Measurements from ENCODE around the gene RASGRF2.
"Not testable (repeated sequence)": the region's sequence is repeated elsewhere in the genome, so short reads cannot be mapped to it uniquely, and the experiment has no call there.

The RASGRF2 gene

GRCh38 chr5:80987078-80987766 lies 27.1 kb downstream of the RASGRF2 start:
- no peak for DNase-seq

GRCh38 chr5:80988419-80988935 lies 28.3 kb downstream of the RASGRF2 start:
- DNase-seq, result no peak

GRCh38 chr5:80989883-80990282 lies 29.7 kb downstream of the RASGRF2 start:
- no peak for DNase-seq

GRCh38 chr5:80990527-80990926 lies 30.4 kb downstream of the RASGRF2 start:
- DNase-seq, result no peak

GRCh38 chr5:80990971-80991370 lies 30.8 kb downstream of the RASGRF2 start:
- DNase-seq, result no peak

GRCh38 chr5:80995908-80996307 lies 35.7 kb downstream of the RASGRF2 start:
- no peak for DNase-seq

- no peak for DNase-seq
These were observed 38.4 kb downstream of the RASGRF2 start for GRCh38 chr5:80998590-80998979.

- DNase-seq, result no peak
These were observed 43.7 kb downstream of the RASGRF2 start for GRCh38 chr5:81003811-81004386.

- DNase-seq, result no peak
These were observed 45.5 kb downstream of the RASGRF2 start for GRCh38 chr5:81005708-81006107.

GRCh38 chr5:81006231-81006630 lies 46.1 kb downstream of the RASGRF2 start:
- DNase-seq, result no peak

GRCh38 chr5:81006947-81007636 lies 46.9 kb downstream of the RASGRF2 start:
- DNase-seq, result no peak

GRCh38 chr5:81007637-81008027 lies 47.5 kb downstream of the RASGRF2 start:
- no peak for DNase-seq

- DNase-seq, result no peak
These were observed 50.4 kb downstream of the RASGRF2 start for GRCh38 chr5:81010336-81011169.

GRCh38 chr5:81014348-81014747 lies 54.2 kb downstream of the RASGRF2 start:
- no peak for DNase-seq

GRCh38 chr5:81016116-81016515 lies 56.0 kb downstream of the RASGRF2 start:
- DNase-seq, result no peak

- DNase-seq, result no peak
These were observed 57.2 kb downstream of the RASGRF2 start for GRCh38 chr5:81017320-81017719.

GRCh38 chr5:81018608-81019007 lies 58.4 kb downstream of the RASGRF2 start:
- not testable (repeated sequence) for DNase-seq

- no peak for DNase-seq
These were observed 59.6 kb downstream of the RASGRF2 start for GRCh38 chr5:81019748-81020147.

GRCh38 chr5:81020478-81021167 lies 60.5 kb downstream of the RASGRF2 start:
- DNase-seq, result no peak

GRCh38 chr5:81021486-81021885 lies 61.3 kb downstream of the RASGRF2 start:
- no peak for DNase-seq

GRCh38 chr5:81021951-81022687 lies 62.0 kb downstream of the RASGRF2 start:
- no peak for DNase-seq

GRCh38 chr5:81022688-81023084 lies 62.5 kb downstream of the RASGRF2 start:
- DNase-seq, result no peak
